GDM1 (cell line): ENCODE measurements around the gene CORO1C.

Experiments used
- DNase-seq: peaks from one replicate; lab custom pipeline; 2025; lab: John Stamatoyannopoulos, UW

CORO1C gene

GRCh38 chr12:108599948-108600701, 131.2 kb downstream of the CORO1C start:
- no peak for DNase-seq

GRCh38 chr12:108599541-108599940, 131.8 kb downstream of the CORO1C start:
- no peak for DNase-seq

GRCh38 chr12:108598553-108599250, 132.6 kb downstream of the CORO1C start:
- no peak for DNase-seq

GRCh38 chr12:108597559-108598471, 133.5 kb downstream of the CORO1C start, which contains the start of gene TMEM119:
Gene TMEM119 (minus strand): TSS chr12:108598084. CDS start chr12:108592383, 5,701 bp downstream.
- no peak for DNase-seq

GRCh38 chr12:108596854-108597558, 134.3 kb downstream of the CORO1C start:
- DNase-seq: no peak

- DNase-seq: no peak
Measured at GRCh38 chr12:108595711-108596647, 135.3 kb downstream of the CORO1C start.
